Small intestine (tissue), 7 donors: ENCODE data around the gene SLC25A51. TPM values are rescaled to one million over a fixed set of nuclear protein-coding genes. Genes with fewer than 3 reads are reported as not detected.

Experiments
- DNase-seq, 2 donors: peaks; one replicate each; pipeline versions ENCODE4 v3.0.0 to v3.0.0-alpha.2; 2013
- FAIRE-seq: peaks from 2 replicates; lab custom pipeline; 2012; peaks lifted over from hg19 to GRCh38; lab: Jason Lieb, UNC
- H3K27ac ChIP-seq, 3 donors: one replicate each; pipeline ENCODE4 v1.5.1; 2013; ENCODE audit warnings: low read length in 2 of 3, mild to moderate bottlenecking in 2 of 3, control low read depth in 1 of 3, inconsistent platforms in 1 of 3, low read depth in 1 of 3, moderate library complexity in 1 of 3
- H3K27me3 ChIP-seq, 3 donors: one replicate each; pipeline ENCODE4 v1.6.1; 2013; ENCODE audit warnings: low read length in 3 of 3, inconsistent platforms in 1 of 3; ENCODE audit not compliant: control insufficient read depth in 3 of 3, insufficient read depth in 3 of 3
- H3K36me3 ChIP-seq, 3 donors: one replicate each; pipeline ENCODE4 v1.6.1; 2013; ENCODE audit warnings: low read length in 3 of 3, inconsistent platforms in 1 of 3, low read depth in 1 of 3, mild to moderate bottlenecking in 1 of 3, moderate library complexity in 1 of 3; ENCODE audit not compliant: control insufficient read depth in 3 of 3, insufficient read depth in 2 of 3
- H3K4me1 ChIP-seq, 3 donors: one replicate each; pipeline ENCODE4 v1.6.1; 2013; ENCODE audit warnings: low read length in 2 of 3, inconsistent platforms in 1 of 3, low read depth in 1 of 3, mild to moderate bottlenecking in 1 of 3, moderate library complexity in 1 of 3; ENCODE audit not compliant: control insufficient read depth in 3 of 3, insufficient read depth in 2 of 3
- H3K4me3 ChIP-seq, 3 donors: one replicate each; pipeline ENCODE4 v1.5.1; 2013; ENCODE audit warnings: low read length in 3 of 3, control low read depth in 1 of 3, inconsistent platforms in 1 of 3, low read depth in 1 of 3, mild to moderate bottlenecking in 1 of 3, moderate library complexity in 1 of 3
- H3K9me3 ChIP-seq, 2 donors: one replicate each; pipeline ENCODE4 v1.6.1; 2013; ENCODE audit warnings: low read depth in 1 of 2, low read length in 1 of 2; ENCODE audit not compliant: control insufficient read depth in 2 of 2, insufficient read depth in 1 of 2
- WGBS, 3 donors: extraction: QIAGEN DNeasy Blood & Tissue Kit; methylation state at CpG; one replicate each; pipeline ENCODE4 v1.1.7; 2013; 5-methylcytosine and 5-hydroxymethylcytosine counted together
- polyA plus RNA-seq, 4 donors: library from polyadenylated mRNA; stranded (reverse) in 3 of 4; unstranded in 1 of 4; fragments of 200-250 nt in 3 of 4; fragments of 120-200 nt in 1 of 4; gene quantifications; one replicate each; pipeline versions ENCODE4 v1.2.1 to v1.2.3, GENCODE V29; 2013
- donor health status: healthy with polysubstance abuse.
- donor health status: control.
- donor health status: control.
- donor health status: Bipolar disorder and iron deficiency.
- donor health status: healthy.

SLC25A51 gene
- polyA plus RNA-seq, 4 donors: 9.2 to 20.0 (median 13.2) TPM

DNA sequence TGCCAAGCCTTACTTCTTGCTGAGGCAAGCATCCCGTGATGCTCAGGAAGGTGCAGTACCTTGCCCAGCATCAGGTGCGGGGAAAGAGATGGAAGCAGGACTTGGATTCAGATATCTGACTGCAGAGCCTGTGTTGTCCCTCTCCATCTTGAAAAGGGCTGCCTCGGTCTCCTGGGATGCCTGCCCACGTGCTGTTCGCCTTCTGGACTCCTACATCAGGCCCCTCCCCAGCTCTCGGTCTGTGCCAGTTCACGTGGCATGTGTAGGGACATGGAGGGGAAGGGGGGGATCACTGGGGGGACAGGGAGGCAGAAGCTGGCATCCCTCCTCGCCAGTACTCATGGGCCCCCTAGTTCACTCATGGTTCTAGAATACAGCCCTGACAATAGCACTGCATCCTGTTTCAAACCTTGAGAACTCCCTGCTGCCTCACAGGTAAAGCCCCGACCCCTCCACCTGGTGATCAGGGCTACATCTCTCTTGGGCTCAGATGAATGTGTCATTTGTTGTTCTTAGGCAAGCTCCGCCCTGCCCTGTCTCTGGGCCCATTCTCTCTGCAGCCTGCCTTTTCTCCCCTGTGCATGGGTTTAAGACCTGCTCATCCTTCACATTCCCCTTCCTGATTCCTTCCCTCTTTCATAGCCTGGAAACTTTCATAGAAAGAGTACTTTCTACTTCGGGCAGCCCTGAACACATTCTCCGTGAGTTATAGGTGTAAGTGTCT, 38.9 kb upstream of the SLC25A51 start:
- H3K4me1 ChIP-seq: peaks cover 0 to 32% (median 0%) of the 10 kb centered on the region in 3 donors
- H3K27me3 ChIP-seq: no peaks in the 10 kb centered on the region
- no peak for FAIRE-seq
- H3K27ac ChIP-seq: no peak overlapping the region
- peaks cover 0 to 96% (median 0%) of the 10 kb centered on the region in 3 donors for H3K36me3 ChIP-seq
- no peak for DNase-seq
- 83 to 90% (median 86%) methylated on average over 12 of the region's 12 CpGs for WGBS, 3 donors
- H3K9me3 ChIP-seq: no peaks in the 10 kb centered on the region
- no peak overlapping the region for H3K4me3 ChIP-seq

DNA sequence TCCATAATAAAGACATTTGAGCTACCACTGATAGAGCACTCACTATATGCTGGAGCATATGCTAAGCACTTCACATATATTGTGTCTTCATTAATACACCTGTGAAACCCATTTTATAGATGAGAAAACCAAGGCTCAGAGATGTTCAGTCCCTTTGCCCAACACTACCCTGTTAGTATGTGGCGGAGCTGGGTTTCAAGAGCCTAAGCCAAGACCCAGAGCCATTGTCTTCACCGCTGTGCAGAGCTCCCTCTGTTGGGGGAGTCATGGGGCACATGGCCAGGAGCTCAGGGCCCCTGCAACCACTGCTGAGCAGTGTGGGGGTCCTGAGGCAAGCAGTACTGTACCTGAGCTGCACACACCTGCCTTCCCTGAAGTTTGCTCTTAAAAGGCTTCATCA, 37.3 kb upstream of the SLC25A51 start:
- H3K27ac ChIP-seq: no peak overlapping the region
- no peak for DNase-seq
- H3K9me3 ChIP-seq: no peaks in the 10 kb centered on the region
- H3K36me3 ChIP-seq: peaks cover 0 to 85% (median 0%) of the 10 kb centered on the region in 3 donors
- H3K4me1 ChIP-seq: peaks cover 0 to 42% (median 0%) of the 10 kb centered on the region in 3 donors
- no peaks in the 10 kb centered on the region for H3K27me3 ChIP-seq
- WGBS, 3 donors: 96 to 100% (median 100%) methylated on average over 2 of the region's 2 CpGs
- no peak for FAIRE-seq
- H3K4me3 ChIP-seq: no peak overlapping the region

DNA sequence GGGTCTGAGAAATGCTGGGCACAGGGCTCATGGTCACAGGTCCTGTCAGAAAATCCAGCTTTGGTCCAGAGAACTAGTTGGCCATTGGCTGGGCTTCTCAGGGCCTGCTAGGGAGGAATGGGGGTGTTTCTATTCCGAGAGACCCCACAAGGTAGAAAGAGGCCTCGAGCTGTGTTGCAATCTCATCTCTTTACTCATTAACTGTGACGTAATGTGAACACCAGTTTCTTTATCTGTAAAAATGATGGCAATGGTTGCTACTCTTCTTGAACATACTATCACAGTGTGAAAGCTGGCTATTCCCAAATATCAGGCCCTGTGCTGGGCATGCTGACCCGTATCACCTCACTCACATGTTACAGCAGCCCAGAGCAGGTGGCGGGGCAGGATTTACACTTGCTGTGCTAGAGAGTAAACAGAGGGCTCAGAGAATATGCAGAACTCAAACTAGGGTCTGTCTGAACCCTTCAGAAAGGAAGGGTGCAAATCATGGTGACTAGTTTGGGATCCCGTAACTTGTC, 35.7 kb upstream of the SLC25A51 start:
- Histone ChIP-seq H3K4me1 (peaks cover 0 to 42% (median 0%) of the 10 kb centered on the region in 3 donors), H3K4me3 (no peak overlapping the region), H3K9me3 (no peaks in the 10 kb centered on the region), H3K27ac (peak overlapping the region in 1 of 3 donors; percentile 23), H3K27me3 (no peaks in the 10 kb centered on the region), H3K36me3 (peaks cover 0 to 76% (median 0%) of the 10 kb centered on the region in 3 donors)
- peak in 1 of 2 donors; percentile 68 for DNase-seq
- 80 to 86% (median 84%) methylated on average over 6 of the region's 6 CpGs for WGBS, 3 donors
- no peak for FAIRE-seq

DNA sequence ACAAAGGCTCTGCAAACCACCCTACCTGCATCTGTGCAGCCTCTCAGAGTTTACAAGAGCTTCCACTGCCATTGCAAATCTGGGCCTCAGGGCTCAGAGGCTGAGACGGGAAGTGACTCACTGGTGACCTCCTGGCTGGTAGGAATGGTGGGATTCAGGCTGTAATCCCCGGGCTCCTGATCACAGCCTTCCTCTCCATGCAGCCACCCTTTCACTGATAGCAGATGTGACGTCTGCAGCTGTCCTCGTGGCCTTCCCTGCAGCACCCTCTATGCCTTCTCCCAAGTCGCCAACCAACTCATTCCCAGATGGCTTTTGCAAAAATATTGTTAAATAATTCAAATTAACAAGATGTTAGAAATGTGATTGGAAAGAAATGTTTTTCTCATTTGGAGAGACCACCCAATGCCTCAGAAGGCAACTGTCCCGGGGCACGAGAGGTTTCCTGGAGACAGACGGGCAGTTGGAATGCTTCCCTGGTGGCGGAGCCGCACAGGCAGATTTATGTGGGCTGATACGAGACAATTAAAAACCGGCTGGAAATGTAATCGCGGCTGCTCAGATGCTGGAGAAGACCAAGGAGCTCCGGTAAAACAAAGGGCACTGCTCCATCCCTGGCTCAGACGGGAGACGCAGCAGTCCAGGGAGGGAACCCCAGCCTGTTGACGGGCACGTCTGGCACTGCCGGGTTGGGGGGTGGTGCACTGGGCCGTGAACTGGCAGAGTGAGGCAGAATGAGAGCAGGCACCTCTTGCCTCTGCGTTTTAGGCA, 34.4 kb upstream of the SLC25A51 start:
- 70 to 85% (median 82%) methylated on average over 22 of the region's 22 CpGs for WGBS, 3 donors
- no peak for DNase-seq
- FAIRE-seq: no peak

DNA sequence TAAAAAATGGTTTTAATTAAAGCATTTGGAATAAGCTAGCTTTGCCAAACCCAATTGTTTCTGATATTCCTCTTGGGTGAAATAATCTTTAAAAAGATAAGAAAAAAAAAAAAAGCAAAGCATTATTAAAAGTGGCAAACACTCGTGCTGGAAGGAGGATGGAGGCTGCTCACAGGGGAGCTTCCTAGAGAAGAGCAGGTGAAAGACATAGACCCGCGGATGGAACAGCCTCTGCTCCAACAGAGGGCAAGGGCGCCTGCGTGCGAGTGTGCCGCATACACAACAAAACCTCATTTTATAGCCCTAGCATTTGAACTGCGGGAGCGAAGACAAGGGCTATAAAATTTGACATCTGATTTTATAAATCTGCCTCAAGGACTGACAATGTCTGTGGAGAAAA, 33.4 kb upstream of the SLC25A51 start:
- peak overlapping the region in 1 of 3 donors; percentile 32 for H3K27ac ChIP-seq
- H3K9me3 ChIP-seq: no peaks in the 10 kb centered on the region
- H3K27me3 ChIP-seq: no peaks in the 10 kb centered on the region
- peaks cover 0 to 34% (median 0%) of the 10 kb centered on the region in 3 donors for H3K4me1 ChIP-seq
- peaks cover 0 to 68% (median 0%) of the 10 kb centered on the region in 3 donors for H3K36me3 ChIP-seq
- H3K4me3 ChIP-seq: no peak overlapping the region
- FAIRE-seq: no peak
- no peak for DNase-seq
- 42 to 78% (median 62%) methylated on average over 9 of the region's 9 CpGs for WGBS, 3 donors

More for the DNA sequence above, 34.4 kb upstream of the SLC25A51 start:
- Histone ChIP-seq H3K9me3 (no peaks in the 10 kb centered on the region), H3K36me3 (peaks cover 0 to 70% (median 0%) of the 10 kb centered on the region in 3 donors), H3K27me3 (no peaks in the 10 kb centered on the region), H3K27ac (no peak overlapping the region), H3K4me1 (peaks cover 0 to 35% (median 0%) of the 10 kb centered on the region in 3 donors), H3K4me3 (no peak overlapping the region)

DNA sequence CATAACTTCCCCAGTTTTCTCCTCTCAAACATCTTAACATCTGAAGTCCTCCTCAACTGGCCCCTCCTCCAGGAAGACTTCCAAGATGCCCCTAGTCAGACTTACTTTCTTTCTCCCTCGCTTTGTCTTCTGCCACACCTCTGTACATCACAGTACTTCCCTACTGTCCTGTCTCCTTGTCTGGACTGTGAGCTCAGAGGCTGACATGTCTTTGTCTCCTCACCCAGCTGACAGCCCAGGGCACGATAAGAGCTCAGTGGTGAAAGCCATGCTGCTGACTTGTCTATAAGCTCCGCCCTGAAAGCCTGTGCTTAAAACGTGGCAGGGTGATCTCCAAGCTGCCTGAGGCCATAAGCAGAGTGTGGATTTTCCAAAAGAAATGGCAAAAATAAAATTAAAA, 33.0 kb upstream of the SLC25A51 start:
- H3K9me3 ChIP-seq: no peaks in the 10 kb centered on the region
- H3K27me3 ChIP-seq: no peaks in the 10 kb centered on the region
- WGBS, 3 donors: 54 to 62% (median 61%) methylated on average over 4 of the region's 4 CpGs
- FAIRE-seq (no peak), DNase-seq (peak in 1 of 2 donors; percentile 64)
- H3K4me1 ChIP-seq: peaks cover 0 to 34% (median 0%) of the 10 kb centered on the region in 3 donors
- no peak overlapping the region for H3K27ac ChIP-seq
- H3K4me3 ChIP-seq: no peak overlapping the region
- H3K36me3 ChIP-seq: peaks cover 0 to 64% (median 0%) of the 10 kb centered on the region in 3 donors

DNA sequence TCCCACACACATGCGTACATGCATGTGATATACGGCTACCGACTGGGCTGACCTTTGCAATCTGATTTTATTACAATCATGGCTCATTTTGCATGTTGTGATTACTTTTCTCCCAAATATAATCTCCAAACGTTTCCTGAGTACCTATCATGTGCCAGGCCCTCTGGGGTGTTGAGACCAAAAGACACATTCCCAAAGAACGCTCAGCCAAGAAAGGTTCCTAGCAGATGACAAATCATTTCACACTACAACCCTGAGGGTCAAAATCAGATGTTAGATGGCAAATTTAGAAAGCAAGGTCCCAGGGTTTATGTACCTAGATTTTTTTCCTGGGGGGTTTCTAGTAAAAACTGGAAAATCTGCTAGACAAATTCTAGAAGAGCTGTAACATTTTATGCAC, 32.4 kb upstream of the SLC25A51 start:
- H3K27ac ChIP-seq: no peak overlapping the region
- H3K36me3 ChIP-seq: peaks cover 0 to 58% (median 0%) of the 10 kb centered on the region in 3 donors
- H3K9me3 ChIP-seq: no peaks in the 10 kb centered on the region
- no peak for DNase-seq
- no peaks in the 10 kb centered on the region for H3K27me3 ChIP-seq
- peaks cover 0 to 34% (median 0%) of the 10 kb centered on the region in 3 donors for H3K4me1 ChIP-seq
- WGBS, 3 donors: 77 to 82% (median 80%) methylated on average over 5 of the region's 5 CpGs
- no peak overlapping the region for H3K4me3 ChIP-seq
- FAIRE-seq: no peak

DNA sequence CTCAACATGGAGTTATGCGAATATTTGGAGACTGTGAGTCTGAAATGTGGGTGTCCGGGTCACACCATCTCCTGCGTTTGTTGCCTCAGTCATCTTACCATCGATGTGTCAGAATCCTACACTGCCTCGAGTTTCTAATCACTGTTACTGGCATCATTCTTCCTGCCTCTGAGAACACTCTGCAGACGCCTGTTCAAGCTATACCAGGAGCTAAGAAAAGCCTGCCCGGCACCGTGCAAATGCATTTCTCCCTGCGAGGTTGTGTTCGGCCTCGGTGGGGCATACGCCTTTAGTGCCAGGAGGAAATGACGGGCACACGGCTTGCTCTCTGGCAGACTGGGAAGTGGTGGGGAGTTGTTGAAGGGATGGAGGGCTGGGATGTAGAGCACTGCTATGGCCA, 31.2 kb upstream of the SLC25A51 start:
- Histone ChIP-seq H3K27me3 (no peaks in the 10 kb centered on the region), H3K36me3 (peaks cover 0 to 48% (median 0%) of the 10 kb centered on the region in 3 donors), H3K4me1 (peaks cover 0 to 25% (median 0%) of the 10 kb centered on the region in 3 donors), H3K4me3 (no peak overlapping the region), H3K27ac (no peak overlapping the region), H3K9me3 (no peaks in the 10 kb centered on the region)
- 91 to 94% (median 91%) methylated on average over 14 of the region's 14 CpGs for WGBS, 3 donors
- no peak for DNase-seq
- FAIRE-seq: no peak
